ES-I3 (cell line): ENCODE measurements around the gene NBPF3.
"Not testable (repeated sequence)": the region's sequence is repeated elsewhere in the genome, so short reads cannot be mapped to it uniquely, and the experiment has no call there.

Source experiments
- H3K36me3 ChIP-seq: 2 replicates; pipeline ENCODE4 v1.6.1; 2013; ENCODE audit warnings: mild to moderate bottlenecking, low read length, control low read depth, moderate library complexity; ENCODE audit not compliant: insufficient read depth
- H3K4me1 ChIP-seq: 2 replicates; pipeline ENCODE4 v1.6.1; 2013; ENCODE audit warnings: mild to moderate bottlenecking, control low read depth, low read length; ENCODE audit not compliant: insufficient read depth
- H3K9ac ChIP-seq: 2 replicates; pipeline ENCODE4 v1.6.1; 2013; ENCODE audit warnings: low read depth, mild to moderate bottlenecking, low read length, moderate library complexity
- H3K9me3 ChIP-seq: 2 replicates; pipeline ENCODE4 v1.6.1; 2013; ENCODE audit warnings: mild to moderate bottlenecking, low read length, moderate library complexity; ENCODE audit not compliant: control insufficient read depth, insufficient read depth

The NBPF3 gene

GRCh38 chr1:21430875-21431274 lies 9.1 kb upstream of the NBPF3 start:
- H3K36me3 ChIP-seq, H3K9ac ChIP-seq, H3K9me3 ChIP-seq, H3K4me1 ChIP-seq: not testable (repeated sequence)

GRCh38 chr1:21434394-21434793 lies 5.5 kb upstream of the NBPF3 start:
- H3K36me3 ChIP-seq, result no peaks in the 10 kb centered on the region
- no peaks in the 10 kb centered on the region for H3K9me3 ChIP-seq
- no peaks in the 10 kb centered on the region for H3K4me1 ChIP-seq
- H3K9ac ChIP-seq, result no peak overlapping the region

- Histone ChIP-seq H3K4me1 (no peaks in the 10 kb centered on the region), H3K36me3 (no peaks in the 10 kb centered on the region), H3K9me3 (no peaks in the 10 kb centered on the region), H3K9ac (peak overlapping the region; percentile 77; the same call in 1 of the 2 replicates)
Measured at GRCh38 chr1:21435646-21436487, 4.1 kb upstream of the NBPF3 start.

GRCh38 chr1:21436488-21437340 lies 3.2 kb upstream of the NBPF3 start:
- no peaks in the 10 kb centered on the region for H3K9me3 ChIP-seq
- no peaks in the 10 kb centered on the region for H3K4me1 ChIP-seq
- peak overlapping the region; percentile 77; the same call in 1 of the 2 replicates for H3K9ac ChIP-seq
- H3K36me3 ChIP-seq, result no peaks in the 10 kb centered on the region

GRCh38 chr1:21437341-21437640 lies 2.6 kb upstream of the NBPF3 start:
- Histone ChIP-seq H3K9ac (peak overlapping the region; percentile 77; the same call in 1 of the 2 replicates), H3K36me3 (no peaks in the 10 kb centered on the region), H3K4me1 (no peaks in the 10 kb centered on the region)

GRCh38 chr1:21438646-21439312 lies 1.2 kb upstream of the NBPF3 start:
- H3K9ac ChIP-seq, H3K4me1 ChIP-seq, H3K36me3 ChIP-seq, H3K9me3 ChIP-seq: not testable (repeated sequence)

More at GRCh38 chr1:21437341-21437640, 2.6 kb upstream of the NBPF3 start:
- no peaks in the 10 kb centered on the region for H3K9me3 ChIP-seq

- H3K9me3 ChIP-seq, result no peaks in the 10 kb centered on the region
- H3K9ac ChIP-seq, result peak overlapping the region; percentile 92
- H3K4me1 ChIP-seq, result no peaks in the 10 kb centered on the region
- H3K36me3 ChIP-seq, result no peaks in the 10 kb centered on the region
Measured at GRCh38 chr1:21439345-21439720, 604 bp upstream of the NBPF3 start.

- not testable (repeated sequence) for H3K9me3 ChIP-seq, H3K36me3 ChIP-seq, H3K4me1 ChIP-seq
- H3K9ac ChIP-seq, result peak overlapping the region; percentile 43; the same call in 1 of the 2 replicates
Measured at GRCh38 chr1:21440630-21441125, 741 bp downstream of the NBPF3 start.

GRCh38 chr1:21446647-21447046 lies 6.7 kb downstream of the NBPF3 start:
- not testable (repeated sequence) for H3K9me3 ChIP-seq, H3K4me1 ChIP-seq, H3K36me3 ChIP-seq, H3K9ac ChIP-seq

GRCh38 chr1:21447311-21447710 lies 7.4 kb downstream of the NBPF3 start:
- no peaks in the 10 kb centered on the region for H3K9me3 ChIP-seq
- no peaks in the 10 kb centered on the region for H3K4me1 ChIP-seq
- no peak overlapping the region for H3K9ac ChIP-seq
- no peaks in the 10 kb centered on the region; the same call in 1 of the 2 replicates for H3K36me3 ChIP-seq

GRCh38 chr1:21449906-21450305 lies 10.0 kb downstream of the NBPF3 start:
- Histone ChIP-seq H3K9ac (no peak overlapping the region), H3K4me1 (no peaks in the 10 kb centered on the region), H3K36me3 (no peaks in the 10 kb centered on the region; the same call in 1 of the 2 replicates), H3K9me3 (no peaks in the 10 kb centered on the region)

GRCh38 chr1:21451212-21451611 lies 11.3 kb downstream of the NBPF3 start:
- no peaks in the 10 kb centered on the region for H3K4me1 ChIP-seq
- no peak overlapping the region for H3K9ac ChIP-seq
- H3K9me3 ChIP-seq, result no peaks in the 10 kb centered on the region
- H3K36me3 ChIP-seq, result no peaks in the 10 kb centered on the region; the same call in 1 of the 2 replicates

- H3K4me1 ChIP-seq, result no peaks in the 10 kb centered on the region
- no peaks in the 10 kb centered on the region for H3K9me3 ChIP-seq
- no peaks in the 10 kb centered on the region; the same call in 1 of the 2 replicates for H3K36me3 ChIP-seq
- no peak overlapping the region for H3K9ac ChIP-seq
Measured at GRCh38 chr1:21451981-21452411, 12.1 kb downstream of the NBPF3 start.

- not testable (repeated sequence) for H3K9me3 ChIP-seq, H3K9ac ChIP-seq, H3K36me3 ChIP-seq, H3K4me1 ChIP-seq
Measured at GRCh38 chr1:21453964-21454614, 14.2 kb downstream of the NBPF3 start.
